Subcutaneous abdominal adipose tissue (tissue), 5 donors: ENCODE measurements around the gene GLTPD2.
"Not testable (repeated sequence)": the region's sequence is repeated elsewhere in the genome, so short reads cannot be mapped to it uniquely, and the experiment has no call there.

ENCODE experiments used
- H3K27ac ChIP-seq: one replicate; pipeline ENCODE4 v1.7.0; 2013; ENCODE audit warnings: low read depth, mild to moderate bottlenecking, inconsistent platforms, low read length, moderate library complexity
- H3K27me3 ChIP-seq, 5 donors: one replicate each; pipeline ENCODE4 v1.7.0; 2013; ENCODE audit warnings: low read length in 5 of 5, inconsistent platforms in 1 of 5; ENCODE audit not compliant: control insufficient read depth in 5 of 5, insufficient read depth in 4 of 5
- H3K36me3 ChIP-seq, 5 donors: one replicate each; pipeline ENCODE4 v1.7.0; 2013; ENCODE audit warnings: low read length in 5 of 5; ENCODE audit not compliant: control insufficient read depth in 5 of 5, insufficient read depth in 5 of 5
- H3K4me1 ChIP-seq, 5 donors: one replicate each; pipeline ENCODE4 v1.7.0; 2013; ENCODE audit warnings: low read length in 5 of 5, mild to moderate bottlenecking in 3 of 5, moderate library complexity in 1 of 5; ENCODE audit not compliant: control insufficient read depth in 5 of 5, insufficient read depth in 5 of 5
- H3K4me3 ChIP-seq, 5 donors: one replicate each; pipeline ENCODE4 v1.7.0; 2013; ENCODE audit warnings: low read length in 5 of 5, low read depth in 1 of 5
- H3K9ac ChIP-seq, 5 donors: one replicate each; pipeline ENCODE4 v1.7.0; 2013; ENCODE audit warnings: low read length in 5 of 5, mild to moderate bottlenecking in 4 of 5, moderate library complexity in 3 of 5
- H3K9me3 ChIP-seq, 5 donors: one replicate each; pipeline ENCODE4 v1.7.0; 2013; ENCODE audit warnings: low read length in 5 of 5; ENCODE audit not compliant: control insufficient read depth in 5 of 5
- donor health status: healthy.
- donor health status: healthy.
- donor health status: healthy.
- donor health status: healthy.
- donor health status: healthy.

GLTPD2 gene

GRCh38 chr17:4818276-4818675 lies 29.5 kb downstream of the GLTPD2 start:
- Histone ChIP-seq H3K4me1 (no peaks in the 10 kb centered on the region), H3K27me3 (no peaks in the 10 kb centered on the region), H3K9ac (no peak overlapping the region), H3K27ac (no peak overlapping the region), H3K4me3 (no peak overlapping the region), H3K36me3 (peaks cover 0 to 73% (median 54%) of the 10 kb centered on the region in 5 donors), H3K9me3 (no peaks in the 10 kb centered on the region)

DNA sequence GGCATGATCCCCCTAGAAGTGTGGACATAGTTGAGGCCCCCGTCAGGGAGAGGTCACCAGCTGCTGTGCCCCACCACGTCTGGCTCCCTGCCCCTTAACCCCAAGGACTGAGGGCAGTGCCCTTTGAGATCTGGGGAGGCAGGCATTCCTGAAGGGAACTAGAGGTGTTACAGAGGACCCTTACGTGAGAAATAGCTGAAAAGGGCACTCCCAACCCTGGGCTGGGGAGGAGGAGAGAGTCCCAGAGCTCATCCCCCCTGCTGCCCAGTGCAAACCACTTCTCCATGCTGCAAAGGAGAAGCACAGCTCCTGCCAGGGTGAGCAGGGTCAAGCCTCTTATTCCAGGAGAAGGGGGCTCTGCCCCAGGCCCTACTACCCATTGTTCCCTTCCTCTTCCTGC lies 34.1 kb downstream of the GLTPD2 start:
- peaks cover 0 to 45% (median 30%) of the 10 kb centered on the region in 5 donors for H3K36me3 ChIP-seq
- H3K4me3 ChIP-seq: no peak overlapping the region
- no peaks in the 10 kb centered on the region for H3K9me3 ChIP-seq
- H3K27me3 ChIP-seq: no peaks in the 10 kb centered on the region
- H3K9ac ChIP-seq: no peak overlapping the region
- H3K27ac ChIP-seq: no peak overlapping the region
- no peaks in the 10 kb centered on the region for H3K4me1 ChIP-seq

DNA sequence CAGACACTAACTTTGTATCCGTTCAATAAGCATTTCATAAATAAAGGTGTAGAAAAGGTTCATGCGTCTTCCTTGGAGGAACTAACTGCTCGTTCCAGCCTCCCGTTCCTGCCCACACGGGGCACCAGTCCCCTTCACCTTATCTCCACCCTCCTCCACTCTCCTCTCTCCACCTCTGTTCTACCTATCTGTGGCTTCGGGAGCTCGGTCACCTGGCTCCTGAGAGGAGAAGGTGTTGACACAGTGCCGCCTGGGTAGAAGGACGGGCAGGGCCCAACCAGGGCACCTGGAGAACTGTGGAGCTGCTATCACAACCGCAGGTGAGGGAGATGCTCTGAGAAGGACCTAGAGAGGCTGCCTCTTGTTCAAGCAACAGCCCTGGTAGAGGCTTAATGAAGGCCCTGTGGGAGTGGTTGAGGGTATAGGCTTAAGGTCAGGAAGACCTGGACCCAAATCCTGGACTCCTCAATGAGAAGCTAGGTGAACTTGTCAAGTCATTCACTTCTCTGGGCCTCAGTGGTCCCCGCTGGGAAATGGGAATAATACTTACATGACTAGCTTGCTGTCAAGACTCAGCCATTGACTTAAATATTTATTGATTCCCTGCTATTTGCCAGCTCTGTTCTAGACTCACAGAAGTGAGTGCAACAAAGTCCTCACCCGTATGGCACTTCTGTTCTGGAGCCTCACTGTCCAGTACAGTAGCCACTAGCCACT lies 34.8 kb downstream of the GLTPD2 start:
- Histone ChIP-seq H3K4me1 (no peaks in the 10 kb centered on the region), H3K36me3 (peaks cover 0 to 38% (median 23%) of the 10 kb centered on the region in 5 donors), H3K27me3 (no peaks in the 10 kb centered on the region)

GRCh38 chr17:4827399-4827798 lies 38.6 kb downstream of the GLTPD2 start:
- H3K4me1 ChIP-seq: peaks cover 0 to 1% (median 0%) of the 10 kb centered on the region in 5 donors
- no peaks in the 10 kb centered on the region for H3K27me3 ChIP-seq
- peaks cover 0 to 15% (median 13%) of the 10 kb centered on the region in 5 donors for H3K36me3 ChIP-seq
- no peak overlapping the region for H3K9ac ChIP-seq
- H3K9me3 ChIP-seq: no peaks in the 10 kb centered on the region
- no peak overlapping the region for H3K4me3 ChIP-seq
- no peak overlapping the region for H3K27ac ChIP-seq

More for the DNA sequence above, 34.8 kb downstream of the GLTPD2 start:
- H3K27ac ChIP-seq: no peak overlapping the region
- no peak overlapping the region for H3K9ac ChIP-seq
- no peak overlapping the region for H3K4me3 ChIP-seq
- no peaks in the 10 kb centered on the region for H3K9me3 ChIP-seq

DNA sequence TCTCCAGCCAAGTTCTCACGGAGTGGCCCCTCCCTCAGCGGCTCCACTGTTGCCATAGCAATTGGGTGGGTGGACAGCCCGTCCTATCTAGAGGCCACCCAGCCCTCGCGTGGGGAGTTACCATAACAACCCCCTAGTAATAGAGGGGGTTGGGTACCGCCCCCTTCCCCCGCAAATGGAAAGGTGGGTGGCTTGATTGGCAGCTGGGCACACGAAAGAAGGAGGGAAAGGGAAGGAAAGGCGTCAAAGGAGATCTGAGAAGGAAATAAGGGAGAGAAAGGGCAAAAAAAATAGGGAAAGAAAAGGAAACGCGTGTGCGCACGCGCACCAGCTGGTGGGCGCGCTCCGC lies 44.0 kb downstream of the GLTPD2 start:
- peaks cover 7 to 38% (median 31%) of the 10 kb centered on the region in 5 donors for H3K4me1 ChIP-seq
- H3K27me3 ChIP-seq, H3K9me3 ChIP-seq, H3K36me3 ChIP-seq: not testable (repeated sequence)
- peak overlapping the region; percentile 60 for H3K27ac ChIP-seq
- peak overlapping the region; percentile 71 to 93 (median 79) for H3K4me3 ChIP-seq
- H3K9ac ChIP-seq: peak overlapping the region in 3 of 5 donors; percentile 55 to 74 (median 70)

DNA sequence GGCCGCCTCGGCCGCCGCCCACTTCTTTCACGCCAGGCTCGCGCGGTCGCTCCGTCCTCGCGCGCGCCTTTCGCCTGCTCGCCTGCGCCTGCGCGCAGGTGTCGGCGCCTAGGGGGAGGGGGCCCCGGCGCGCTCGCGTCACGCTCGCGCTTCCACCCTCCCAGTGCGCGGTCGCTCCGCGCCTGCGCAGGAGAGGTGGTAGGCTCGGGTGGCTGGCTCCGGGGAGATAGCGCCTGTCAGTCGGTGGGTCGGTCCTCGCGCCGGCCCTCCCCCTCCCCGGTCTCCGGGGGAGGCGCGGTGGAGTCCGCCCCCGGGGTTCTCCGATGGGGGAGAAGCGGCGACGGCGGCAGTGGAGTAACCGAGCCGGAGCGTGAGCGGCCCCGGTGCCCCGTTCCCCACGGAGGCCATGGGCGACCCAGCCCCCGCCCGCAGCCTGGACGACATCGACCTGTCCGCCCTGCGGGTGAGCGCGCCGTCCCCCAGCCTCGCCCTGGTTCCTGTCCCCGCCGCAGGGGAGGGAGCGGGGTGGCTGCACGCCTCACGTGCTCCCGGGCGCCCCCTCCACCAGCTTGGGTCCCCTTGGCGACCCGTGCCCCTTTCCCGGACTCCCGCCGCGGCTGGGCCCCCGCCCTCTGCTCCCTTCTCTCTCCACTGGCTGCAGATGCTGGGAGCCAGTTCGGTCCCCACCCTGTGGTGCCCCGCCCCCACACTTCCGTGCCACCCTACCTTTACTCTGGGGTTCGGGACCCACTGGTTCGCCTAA lies 44.6 kb downstream of the GLTPD2 start, which contains the start of gene MINK1:
MINK1 (plus strand) TSS at position 163 of the 763 bp plus-strand sequence; CDS start at position 407, 244 bp downstream.
- Histone ChIP-seq H3K27me3 (no peaks in the 10 kb centered on the region), H3K9ac (peak within 1 kb of the TSS in 4 of 5 donors; percentile 70 to 84 (median 74)), H3K27ac (peak within 1 kb of the TSS; percentile 60), H3K9me3 (no peaks in the 10 kb centered on the region), H3K4me3 (peak within 1 kb of the TSS; percentile 71 to 93 (median 84)), H3K36me3 (peaks cover 0 to 3% (median 0%) of the 10 kb centered on the region in 5 donors), H3K4me1 (peaks cover 7 to 44% (median 37%) of the 10 kb centered on the region in 5 donors)

- Histone ChIP-seq H3K4me3 (peak overlapping the region; percentile 71 to 93 (median 84)), H3K27me3 (no peaks in the 10 kb centered on the region), H3K9me3 (no peaks in the 10 kb centered on the region), H3K9ac (peak overlapping the region in 4 of 5 donors; percentile 70 to 84 (median 74)), H3K4me1 (peaks cover 7 to 48% (median 39%) of the 10 kb centered on the region in 5 donors), H3K27ac (peak overlapping the region; percentile 60), H3K36me3 (peaks cover 0 to 3% (median 0%) of the 10 kb centered on the region in 5 donors)
Observed at GRCh38 chr17:4833941-4834680, 45.3 kb downstream of the GLTPD2 start.

- H3K4me1 ChIP-seq: peaks cover 7 to 48% (median 39%) of the 10 kb centered on the region in 5 donors
- no peaks in the 10 kb centered on the region for H3K27me3 ChIP-seq
- H3K9me3 ChIP-seq: no peaks in the 10 kb centered on the region
- peak overlapping the region in 2 of 5 donors; percentile 73 to 76 for H3K9ac ChIP-seq
- peak overlapping the region in 4 of 5 donors; percentile 71 to 93 (median 86) for H3K4me3 ChIP-seq
- peak overlapping the region; percentile 60 for H3K27ac ChIP-seq
- H3K36me3 ChIP-seq: peaks cover 0 to 3% (median 0%) of the 10 kb centered on the region in 5 donors
Observed at GRCh38 chr17:4834681-4835020, 45.9 kb downstream of the GLTPD2 start.

GRCh38 chr17:4836221-4836620 lies 47.5 kb downstream of the GLTPD2 start:
- Histone ChIP-seq H3K4me1 (peaks cover 7 to 48% (median 44%) of the 10 kb centered on the region in 5 donors), H3K9ac (no peak overlapping the region), H3K4me3 (no peak overlapping the region), H3K9me3 (no peaks in the 10 kb centered on the region), H3K27me3 (no peaks in the 10 kb centered on the region), H3K36me3 (peaks cover 0 to 3% (median 0%) of the 10 kb centered on the region in 5 donors), H3K27ac (no peak overlapping the region)
